Panc1 (cell line): ENCODE results near the gene DCAF6.

Experiments
- POLR2AphosphoS5 ChIP-seq: IDR thresholded peaks from 2 replicates; pipeline ENCODE4 v1.6.1; 2012; ENCODE audit warnings: mild to moderate bottlenecking, low read depth, low read length, moderate library complexity
- SIN3A ChIP-seq: IDR thresholded peaks from 2 replicates; pipeline ENCODE4 v1.6.1; 2012; ENCODE audit warnings: low read depth, mild to moderate bottlenecking, low read length, moderate library complexity, borderline replicate concordance; ENCODE audit not compliant: insufficient read depth
- TF ChIP-seq, protein P1 (sequence below): fragments of 450-650 bp; IDR thresholded peaks from 2 replicates; pipeline ENCODE4 v1.5.1; 2017; ENCODE audit warnings: mild to moderate bottlenecking

DNA sequence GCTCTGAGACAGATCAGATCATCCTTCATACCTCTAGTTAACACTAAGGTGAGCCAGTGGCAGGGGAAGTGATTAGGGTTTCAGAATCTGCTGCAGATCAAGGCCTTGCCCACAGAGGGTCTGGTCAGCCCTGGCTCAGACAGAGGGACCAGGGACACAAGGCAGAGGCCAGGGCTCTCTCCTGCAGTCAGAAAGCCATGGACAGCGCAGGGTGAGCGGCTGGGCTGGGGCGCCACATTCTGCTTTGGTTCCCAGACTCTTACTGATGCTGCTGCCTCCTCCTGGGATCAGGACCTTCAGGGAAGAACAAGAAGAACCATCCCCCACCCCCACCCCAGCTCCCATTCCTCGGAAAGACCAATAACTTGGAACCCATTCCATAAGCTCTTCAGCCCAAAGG lies 157.1 kb downstream of the DCAF6 start:
- TF ChIP-seq, protein P1, sequence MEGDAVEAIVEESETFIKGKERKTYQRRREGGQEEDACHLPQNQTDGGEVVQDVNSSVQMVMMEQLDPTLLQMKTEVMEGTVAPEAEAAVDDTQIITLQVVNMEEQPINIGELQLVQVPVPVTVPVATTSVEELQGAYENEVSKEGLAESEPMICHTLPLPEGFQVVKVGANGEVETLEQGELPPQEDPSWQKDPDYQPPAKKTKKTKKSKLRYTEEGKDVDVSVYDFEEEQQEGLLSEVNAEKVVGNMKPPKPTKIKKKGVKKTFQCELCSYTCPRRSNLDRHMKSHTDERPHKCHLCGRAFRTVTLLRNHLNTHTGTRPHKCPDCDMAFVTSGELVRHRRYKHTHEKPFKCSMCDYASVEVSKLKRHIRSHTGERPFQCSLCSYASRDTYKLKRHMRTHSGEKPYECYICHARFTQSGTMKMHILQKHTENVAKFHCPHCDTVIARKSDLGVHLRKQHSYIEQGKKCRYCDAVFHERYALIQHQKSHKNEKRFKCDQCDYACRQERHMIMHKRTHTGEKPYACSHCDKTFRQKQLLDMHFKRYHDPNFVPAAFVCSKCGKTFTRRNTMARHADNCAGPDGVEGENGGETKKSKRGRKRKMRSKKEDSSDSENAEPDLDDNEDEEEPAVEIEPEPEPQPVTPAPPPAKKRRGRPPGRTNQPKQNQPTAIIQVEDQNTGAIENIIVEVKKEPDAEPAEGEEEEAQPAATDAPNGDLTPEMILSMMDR: no peak
- no peak for TF ChIP-seq POLR2AphosphoS5
- TF ChIP-seq SIN3A: no peak
